ENCODE results near the gene RANBP17.

- TF ChIP-seq EZH2phosphoT487 (IDR thresholded peaks at IDR 0.05; ENCODE audit: insufficient read depth, low read depth) = no peak
- no peak for TF ChIP-seq EZH2 (IDR thresholded peaks at IDR 0.05; ENCODE audit: insufficient read depth, poor library complexity, severe bottlenecking)
These were observed 475.4 kb downstream of the RANBP17 start for GRCh38 chr5:171337210-171337569.
